SK-MEL-5 (cell line): ENCODE results near the gene NUMB. TPM values are rescaled to one million over a fixed set of nuclear protein-coding genes. Genes with fewer than 3 reads are reported as not detected.
A peak's percentile ranks its signal among the peaks of the same experiment; 100 is the strongest.
"Not testable (repeated sequence)": the region's sequence is repeated elsewhere in the genome, so short reads cannot be mapped to it uniquely, and the experiment has no call there.

ENCODE experiments used
- DNase-seq: peaks from one replicate; pipeline ENCODE4 v3.0.0-alpha.2; 2016; ENCODE audit warnings: low read depth, low spot score
- in situ Hi-C: cut with HindIII; loops from 2 replicates; pipeline ENCODE4 v1.10.0; 2016; ENCODE audit warnings: low sequenced_read_pairs, high pct_unique_total_duplicates, low pct_unique_long_range_greater_than_20kb
- total RNA-seq: library from RNA; depleted of rRNA; stranded (reverse); fragments of >200 nt; shearing (Covaris generic); gene quantifications from 2 replicates; pipeline ENCODE4 v1.2.3, GENCODE V29; 2014

Gene NUMB
- total RNA-seq, 1 experiment from 2014 or later = 10.8 TPM

DNA sequence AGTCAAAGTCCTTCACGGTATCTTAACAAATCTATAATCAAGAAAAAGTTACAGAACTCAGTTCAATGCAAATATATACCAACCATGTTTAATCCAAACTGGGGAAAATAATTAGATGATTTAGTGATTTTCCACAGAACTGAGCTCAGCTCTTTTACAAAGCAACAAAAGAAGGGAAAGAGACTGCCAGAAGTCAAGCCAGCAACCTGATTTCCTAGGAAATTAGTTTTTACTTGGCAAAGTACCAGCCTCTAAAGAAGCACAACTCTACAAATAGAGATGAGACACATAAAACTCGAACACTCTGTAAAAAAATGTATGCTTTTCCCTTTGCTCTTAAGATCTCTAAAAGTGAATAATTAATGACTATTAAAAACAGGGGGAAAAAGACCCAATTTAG lies 19.4 kb downstream of the NUMB start:
- no peak for DNase-seq

GRCh38 chr14:73437206-73437605 lies 21.1 kb downstream of the NUMB start:
- DNase-seq = no peak
- in situ Hi-C loops = no loop called here

More for the DNA sequence above, 19.4 kb downstream of the NUMB start:
- in situ Hi-C loops = no loop called here

DNA sequence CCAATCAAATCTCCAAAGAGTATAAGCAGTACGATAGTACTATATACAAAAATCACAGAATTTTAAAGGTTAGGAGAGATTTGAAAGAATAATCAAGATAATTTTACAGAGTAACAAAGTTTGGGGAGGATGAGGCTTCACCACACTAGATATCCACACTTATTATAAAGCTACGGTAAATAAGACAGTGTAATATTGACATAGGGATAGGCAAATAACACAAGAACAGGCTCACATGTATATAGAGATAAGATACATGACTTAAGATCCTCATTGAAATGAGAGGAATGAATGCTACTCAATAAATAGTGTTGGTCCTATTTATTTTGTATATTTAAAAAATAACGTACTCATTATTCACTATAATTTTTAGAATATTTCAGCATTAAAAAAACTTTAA lies 26.2 kb downstream of the NUMB start:
- in situ Hi-C loops = no loop called here
- DNase-seq = no peak

DNA sequence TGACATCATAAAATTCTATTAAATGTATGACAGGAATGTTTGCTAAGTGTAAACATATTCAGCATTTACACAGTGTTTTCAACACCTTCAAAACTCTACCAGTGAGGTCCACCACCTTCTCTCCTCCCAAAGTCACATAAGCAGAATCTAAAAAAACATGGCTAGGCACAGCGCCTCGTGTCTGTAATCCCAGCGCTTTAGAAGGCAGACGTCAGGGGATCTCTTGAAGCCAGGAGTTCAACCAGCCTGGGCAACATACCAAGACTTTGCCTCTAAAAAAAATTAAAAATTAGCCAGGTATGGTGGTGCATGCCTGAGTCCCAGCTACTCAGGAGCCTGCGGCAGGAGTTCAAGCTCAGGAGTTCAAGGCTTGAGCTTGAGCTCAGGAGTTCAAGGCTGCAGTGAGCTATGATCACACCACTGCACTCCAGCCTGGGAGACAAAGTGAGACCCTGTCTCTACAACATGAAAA lies 30.0 kb downstream of the NUMB start:
- in situ Hi-C loops = no loop called here
- DNase-seq = no peak

DNA sequence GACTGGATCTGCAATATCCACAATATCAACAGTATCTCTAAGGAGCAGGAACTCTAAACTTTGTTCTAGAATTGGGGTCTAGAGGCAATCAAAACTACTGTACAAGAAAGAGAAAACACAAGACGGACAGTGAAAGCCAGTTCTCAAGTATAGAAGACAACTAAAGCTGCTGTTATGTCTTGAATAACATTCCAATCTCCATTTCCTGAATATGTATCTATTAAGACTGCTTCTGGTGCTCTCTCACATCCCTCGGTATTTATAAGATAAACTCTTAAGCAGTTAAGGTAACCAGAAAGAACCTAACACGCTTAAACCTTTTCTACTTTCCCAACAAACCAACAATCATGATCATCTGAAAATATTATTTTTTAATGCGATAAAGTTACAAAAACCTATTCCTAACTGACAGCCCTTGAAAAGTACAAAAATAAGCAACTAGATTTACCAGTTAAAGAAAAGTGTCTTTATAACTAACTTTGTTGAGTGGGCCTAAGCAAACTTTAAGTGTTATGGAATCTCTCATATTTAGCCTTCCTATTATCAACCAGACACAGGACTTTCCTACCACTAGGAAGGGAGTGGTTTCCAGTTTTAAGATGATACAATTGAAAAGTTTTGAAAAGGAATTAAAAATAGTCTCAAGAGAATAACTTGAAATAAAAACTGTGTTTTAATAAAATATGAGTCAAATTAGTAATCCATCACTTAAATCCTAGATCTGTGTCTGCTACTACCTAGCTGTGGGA lies 30.7 kb downstream of the NUMB start:
- in situ Hi-C loops = no loop called here
- no peak for DNase-seq

DNA sequence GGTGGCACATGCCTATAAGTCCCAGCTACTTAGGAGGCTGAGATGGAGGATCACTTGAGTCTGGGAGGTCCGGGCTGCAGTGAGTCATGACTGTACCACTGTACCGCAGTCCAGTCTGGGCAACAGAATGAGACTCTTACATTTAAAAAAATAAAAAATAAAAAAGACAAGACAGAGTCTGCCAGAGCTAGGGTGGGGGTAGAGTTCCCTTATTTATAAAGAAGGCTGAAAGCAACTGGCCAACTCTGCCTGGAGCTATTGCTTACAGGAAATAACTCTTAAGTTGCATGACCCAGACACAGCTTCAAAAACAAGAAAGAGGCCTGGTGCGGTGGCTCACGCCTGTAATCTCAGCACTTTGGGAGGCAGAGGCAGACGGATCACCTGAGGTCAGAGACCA lies 31.5 kb downstream of the NUMB start:
- DNase-seq = peak; percentile 16
- in situ Hi-C loops = no loop called here

DNA sequence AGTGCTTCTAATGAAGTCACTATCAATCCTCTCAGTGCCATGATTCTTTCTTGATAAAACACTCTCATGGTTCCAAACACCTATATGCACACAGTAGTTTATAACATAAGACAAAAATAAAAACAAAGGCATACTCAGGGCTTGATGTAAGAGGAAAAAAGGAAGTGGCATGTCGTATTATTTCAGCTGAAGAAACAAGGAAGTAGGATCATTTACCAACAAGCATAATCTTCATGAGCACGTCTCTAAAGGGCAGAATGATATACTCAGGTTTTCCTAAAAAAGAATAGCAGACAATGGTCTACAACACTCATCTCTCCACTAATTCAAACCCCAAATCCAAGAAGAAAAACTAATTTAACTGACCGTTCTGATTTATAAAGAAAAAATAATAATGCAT lies 33.9 kb downstream of the NUMB start:
- DNase-seq = no peak
- in situ Hi-C loops = no loop called here

DNA sequence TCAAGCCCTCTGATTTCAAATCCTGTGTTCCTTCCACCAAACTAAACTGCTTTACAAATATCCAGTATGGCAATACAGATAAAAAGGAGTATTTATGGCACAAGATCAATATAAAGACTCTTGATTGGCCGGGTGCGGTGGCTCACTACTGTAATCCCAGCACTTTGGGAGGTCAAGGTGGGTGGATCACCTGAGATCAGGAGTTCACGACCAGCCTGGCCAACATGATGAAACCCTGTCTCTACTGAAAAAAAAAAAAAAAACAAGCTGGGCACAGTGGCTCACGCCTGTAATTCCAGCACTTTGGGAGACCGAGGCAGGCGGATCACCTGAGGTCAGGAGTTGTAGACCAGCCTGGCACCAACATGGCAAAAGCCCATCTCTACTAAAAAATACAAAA lies 35.3 kb downstream of the NUMB start:
- in situ Hi-C loops, DNase-seq: not testable (repeated sequence)

GRCh38 chr14:73422515-73422914 lies 35.8 kb downstream of the NUMB start:
- in situ Hi-C loops = no loop called here
- DNase-seq = no peak

GRCh38 chr14:73418227-73418626 lies 40.1 kb downstream of the NUMB start:
- DNase-seq = no peak
- in situ Hi-C loops = no loop called here

DNA sequence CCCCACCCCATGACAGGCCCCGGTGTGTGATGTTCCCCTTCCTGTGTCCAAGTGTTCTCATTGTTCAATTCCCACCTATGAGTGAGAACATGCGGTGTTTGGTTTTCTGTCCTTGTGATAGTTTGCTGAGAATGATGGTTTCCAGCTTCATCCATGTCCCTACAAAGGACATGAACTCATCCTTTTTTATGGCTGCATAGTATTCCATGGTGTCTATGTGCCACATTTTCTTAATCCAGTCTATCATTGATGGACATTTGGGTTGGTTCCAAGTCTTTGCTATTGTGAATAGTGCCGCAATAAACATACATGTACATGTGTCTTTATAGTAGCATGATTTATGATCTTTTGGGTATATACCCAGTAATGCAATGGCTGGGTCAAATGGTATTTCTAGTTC lies 52.1 kb downstream of the NUMB start:
- DNase-seq, in situ Hi-C loops: not testable (repeated sequence)

- in situ Hi-C loops = no loop called here
- DNase-seq = no peak
Measured at GRCh38 chr14:73403181-73403752, 55.1 kb downstream of the NUMB start.

DNA sequence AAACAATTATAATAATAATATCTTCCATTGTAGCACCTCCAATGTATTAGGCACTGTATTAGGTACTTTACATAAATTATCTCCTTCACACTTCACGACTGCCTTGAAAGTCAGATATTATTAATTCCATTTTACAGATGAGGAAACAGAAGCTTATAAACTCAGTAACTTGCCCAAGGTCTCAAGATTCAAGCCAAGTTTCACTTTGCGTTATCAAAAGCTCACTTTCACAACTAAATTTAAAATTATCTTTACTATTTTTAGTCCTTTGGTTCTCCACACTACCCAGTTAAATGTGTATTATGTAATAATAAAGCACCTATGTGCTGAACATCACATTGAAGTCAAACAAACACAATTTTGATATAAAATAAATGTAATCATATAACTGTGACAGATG lies 55.8 kb downstream of the NUMB start:
- in situ Hi-C loops = no loop called here

DNA sequence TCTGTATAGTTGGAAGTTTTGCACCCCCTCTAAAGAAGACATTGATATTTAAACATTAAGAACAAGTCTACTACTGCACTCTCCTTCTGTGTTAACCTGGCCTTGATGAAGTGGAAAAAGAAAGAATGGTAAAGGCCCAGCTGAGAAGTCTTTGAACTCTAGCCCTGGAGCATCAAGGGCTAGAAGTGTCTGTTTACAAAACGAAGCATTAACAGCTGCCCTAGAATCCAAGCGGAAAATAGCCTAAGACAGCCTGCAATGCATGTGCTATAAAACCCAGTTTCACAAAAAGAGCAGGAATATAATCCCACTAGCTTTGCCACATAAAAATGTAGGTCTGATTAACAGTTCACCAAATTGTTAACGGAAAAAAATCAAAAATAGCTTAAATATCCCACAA lies 60.5 kb downstream of the NUMB start:
- DNase-seq = no peak
- in situ Hi-C loops = no loop called here

More for the DNA sequence above, 55.8 kb downstream of the NUMB start:
- DNase-seq = no peak

GRCh38 chr14:73394317-73394716 lies 64.0 kb downstream of the NUMB start:
- DNase-seq = no peak

DNA sequence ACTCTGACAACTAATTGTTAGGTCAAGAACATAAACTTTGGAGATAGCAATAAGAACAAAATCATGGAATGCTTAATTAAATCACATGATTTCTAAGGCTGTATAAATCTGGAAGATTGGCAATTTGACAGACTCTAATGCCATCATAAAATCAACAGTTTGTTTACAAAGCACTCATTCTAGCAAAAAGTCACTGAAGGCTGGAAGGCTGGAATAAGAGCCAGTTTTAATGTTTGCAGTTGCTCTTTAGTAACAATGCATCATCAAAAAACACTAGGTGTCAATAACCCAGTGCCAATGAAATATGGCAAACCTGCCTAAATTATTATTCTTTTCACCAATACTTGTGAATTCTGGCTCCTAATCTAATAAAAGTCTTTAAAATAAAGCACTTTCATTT lies 65.0 kb downstream of the NUMB start:
- DNase-seq = no peak
- in situ Hi-C loops = no loop called here

More at GRCh38 chr14:73394317-73394716, 64.0 kb downstream of the NUMB start:
- in situ Hi-C loops = no loop called here

GRCh38 chr14:73392329-73393257 lies 65.8 kb downstream of the NUMB start:
- DNase-seq = no peak
- in situ Hi-C loops = no loop called here

DNA sequence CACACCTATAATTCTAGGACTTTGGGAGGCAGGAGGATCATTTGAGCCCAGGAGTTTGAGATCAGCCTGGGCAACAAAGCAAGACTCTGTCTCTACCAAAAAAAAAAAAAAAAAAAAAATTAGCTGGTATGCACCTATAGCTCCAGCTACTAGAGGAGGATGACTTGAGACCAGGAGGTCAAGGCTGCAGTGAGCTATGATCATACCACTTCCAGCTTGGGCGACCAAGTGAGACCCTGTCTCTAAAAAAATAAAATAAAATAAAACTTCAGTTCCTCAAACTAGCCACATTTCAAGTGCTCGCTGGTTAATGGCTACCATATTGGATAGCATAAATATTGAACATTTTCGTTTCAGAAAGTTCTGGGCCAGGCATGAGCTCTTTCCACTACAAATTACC lies 70.5 kb downstream of the NUMB start:
- DNase-seq, in situ Hi-C loops: not testable (repeated sequence)
